ENCODE measurements around the gene TBC1D9.

Gene TBC1D9

GRCh38 chr4:140742838-140743193, 13.4 kb downstream of the TBC1D9 start:
- TF ChIP-seq ZFX (IDR thresholded peaks at IDR 0.05; ENCODE audit: borderline replicate concordance) (no peak), CTCF (IDR thresholded peaks at IDR 0.05) (no peak)
- no peak overlapping the region for H3K27ac ChIP-seq

GRCh38 chr4:140740906-140741670, 15.1 kb downstream of the TBC1D9 start:
- H3K27ac ChIP-seq, result no peak overlapping the region
- TF ChIP-seq ZFX (IDR thresholded peaks at IDR 0.05; ENCODE audit: borderline replicate concordance) (no peak), CTCF (IDR thresholded peaks at IDR 0.05) (no peak)

- no peak for TF ChIP-seq ZFX (IDR thresholded peaks at IDR 0.05; ENCODE audit: borderline replicate concordance)
- TF ChIP-seq CTCF (IDR thresholded peaks at IDR 0.05), result no peak
- no peak overlapping the region for H3K27ac ChIP-seq
Measured at GRCh38 chr4:140740422-140740821, 15.8 kb downstream of the TBC1D9 start.

GRCh38 chr4:140739971-140740370, 16.2 kb downstream of the TBC1D9 start:
- TF ChIP-seq ZFX (IDR thresholded peaks at IDR 0.05; ENCODE audit: borderline replicate concordance), result no peak
- no peak for TF ChIP-seq CTCF (IDR thresholded peaks at IDR 0.05)
- no peak overlapping the region for H3K27ac ChIP-seq

- TF ChIP-seq CTCF (IDR thresholded peaks at IDR 0.05) (no peak), ZFX (IDR thresholded peaks at IDR 0.05; ENCODE audit: borderline replicate concordance) (no peak)
- no peak overlapping the region for H3K27ac ChIP-seq
Measured at GRCh38 chr4:140738139-140738538, 18.0 kb downstream of the TBC1D9 start.

- TF ChIP-seq CTCF (IDR thresholded peaks at IDR 0.05), result no peak
- no peak for TF ChIP-seq ZFX (IDR thresholded peaks at IDR 0.05; ENCODE audit: borderline replicate concordance)
- H3K27ac ChIP-seq, result no peak overlapping the region
Measured at GRCh38 chr4:140736669-140737343, 19.4 kb downstream of the TBC1D9 start.

GRCh38 chr4:140735779-140736391, 20.3 kb downstream of the TBC1D9 start:
- H3K27ac ChIP-seq, result no peak overlapping the region
- TF ChIP-seq ZFX (IDR thresholded peaks at IDR 0.05; ENCODE audit: borderline replicate concordance) (no peak), CTCF (IDR thresholded peaks at IDR 0.05) (no peak)

Data from 22Rv1 (cell line).